ENCODE results near the gene ATG10. TPM values are rescaled to one million over a fixed set of nuclear protein-coding genes. Genes with fewer than 3 reads are reported as not detected.
"Not testable (repeated sequence)": the region's sequence is repeated elsewhere in the genome, so short reads cannot be mapped to it uniquely, and the experiment has no call there.

Gene ATG10
- total RNA-seq, 2 experiments from 2014 or later, result 7.2 to 8.0 TPM

- no peak for DNase-seq
- Mint-ChIP-seq H3K4me1 (ENCODE audit: low read depth) (no peaks in the 10 kb centered on the region), H3K27ac (no peak overlapping the region), H3K36me3 (ENCODE audit: low read depth) (peaks cover 30% of the 10 kb centered on the region), H3K27me3 (ENCODE audit: low read depth) (no peaks in the 10 kb centered on the region), H3K4me3 (no peak overlapping the region), H3K9me3 (peaks cover 4% of the 10 kb centered on the region)
- CTCF ChIA-PET, result no interaction called here
- intact Hi-C loops (cut with micrococcal nuclease), result no loop called here
Measured at GRCh38 chr5:81986126-81986525, 14.3 kb downstream of the ATG10 start.

- CTCF ChIA-PET, result no interaction called here
- intact Hi-C loops (cut with micrococcal nuclease), result no loop called here
- DNase-seq, result no peak
Measured at GRCh38 chr5:81989204-81989603, 17.4 kb downstream of the ATG10 start.

GRCh38 chr5:81994679-81995078 is 22.9 kb downstream of the ATG10 start:
- H3K27me3 Mint-ChIP-seq (ENCODE audit: low read depth), result no peaks in the 10 kb centered on the region
- peaks cover 9% of the 10 kb centered on the region for H3K9me3 Mint-ChIP-seq
- peaks cover 4% of the 10 kb centered on the region for H3K4me1 Mint-ChIP-seq (ENCODE audit: low read depth)
- H3K36me3 Mint-ChIP-seq (ENCODE audit: low read depth), result peaks cover 42% of the 10 kb centered on the region
- no peak overlapping the region for H3K27ac Mint-ChIP-seq
- DNase-seq, result no peak
- intact Hi-C loops (cut with micrococcal nuclease), result no loop called here
- no peak overlapping the region for H3K4me3 Mint-ChIP-seq
- CTCF ChIA-PET, result no interaction called here

More at GRCh38 chr5:81989204-81989603, 17.4 kb downstream of the ATG10 start:
- H3K4me3 Mint-ChIP-seq, result no peak overlapping the region
- H3K4me1 Mint-ChIP-seq (ENCODE audit: low read depth), result peaks cover under 1% of the 10 kb centered on the region
- H3K9me3 Mint-ChIP-seq, result peaks cover 4% of the 10 kb centered on the region
- no peaks in the 10 kb centered on the region for H3K27me3 Mint-ChIP-seq (ENCODE audit: low read depth)
- H3K27ac Mint-ChIP-seq, result no peak overlapping the region
- peaks cover 27% of the 10 kb centered on the region for H3K36me3 Mint-ChIP-seq (ENCODE audit: low read depth)

- CTCF ChIA-PET, result no interaction called here
- H3K36me3 Mint-ChIP-seq (ENCODE audit: low read depth), result peaks cover 49% of the 10 kb centered on the region
Measured at GRCh38 chr5:81995407-81995806, 23.6 kb downstream of the ATG10 start.

GRCh38 chr5:82004511-82004910 is 32.7 kb downstream of the ATG10 start:
- DNase-seq, result no peak
- Mint-ChIP-seq H3K27ac (no peak overlapping the region), H3K36me3 (ENCODE audit: low read depth) (peaks cover 10% of the 10 kb centered on the region), H3K4me3 (no peak overlapping the region), H3K4me1 (ENCODE audit: low read depth) (no peaks in the 10 kb centered on the region), H3K9me3 (peaks cover 9% of the 10 kb centered on the region), H3K27me3 (ENCODE audit: low read depth) (no peaks in the 10 kb centered on the region)
- CTCF ChIA-PET, result no interaction called here
- intact Hi-C loops (cut with micrococcal nuclease), result no loop called here

More at GRCh38 chr5:81995407-81995806, 23.6 kb downstream of the ATG10 start:
- H3K4me3 Mint-ChIP-seq, result no peak overlapping the region
- H3K4me1 Mint-ChIP-seq (ENCODE audit: low read depth), result peaks cover 4% of the 10 kb centered on the region
- intact Hi-C loops (cut with micrococcal nuclease), result no loop called here
- H3K27me3 Mint-ChIP-seq (ENCODE audit: low read depth), result no peaks in the 10 kb centered on the region
- no peak overlapping the region for H3K27ac Mint-ChIP-seq
- peaks cover 14% of the 10 kb centered on the region for H3K9me3 Mint-ChIP-seq
- DNase-seq, result no peak

- H3K4me1 Mint-ChIP-seq (ENCODE audit: low read depth); intact Hi-C loops (cut with micrococcal nuclease); DNase-seq; H3K4me3 Mint-ChIP-seq; H3K27me3 Mint-ChIP-seq (ENCODE audit: low read depth); H3K9me3 Mint-ChIP-seq; H3K27ac Mint-ChIP-seq: not testable (repeated sequence)
- H3K36me3 Mint-ChIP-seq (ENCODE audit: low read depth), result peaks cover 14% of the 10 kb centered on the region
- CTCF ChIA-PET, result interaction anchor here (0.6 kb wide), 1 partner anchor 34 kb away, joined by 4 read pairs; no protein-coding TSS in a partner anchor
Measured at GRCh38 chr5:82009869-82010268, 38.0 kb downstream of the ATG10 start.

- intact Hi-C loops (cut with micrococcal nuclease), result no loop called here
- CTCF ChIA-PET, result interaction anchor here (0.6 kb wide), 1 partner anchor 35 kb away, joined by 4 read pairs; no protein-coding TSS in a partner anchor
- DNase-seq, result no peak
- H3K27ac Mint-ChIP-seq, result no peak overlapping the region
- H3K4me3 Mint-ChIP-seq, result no peak overlapping the region
- no peaks in the 10 kb centered on the region for H3K4me1 Mint-ChIP-seq (ENCODE audit: low read depth)
- H3K36me3 Mint-ChIP-seq (ENCODE audit: low read depth), result peaks cover 20% of the 10 kb centered on the region
- peaks cover 3% of the 10 kb centered on the region for H3K9me3 Mint-ChIP-seq
- H3K27me3 Mint-ChIP-seq (ENCODE audit: low read depth), result no peaks in the 10 kb centered on the region
Measured at GRCh38 chr5:82010696-82011095, 38.9 kb downstream of the ATG10 start.

- no peak overlapping the region for H3K27ac Mint-ChIP-seq
- intact Hi-C loops (cut with micrococcal nuclease), result no loop called here
- H3K4me1 Mint-ChIP-seq (ENCODE audit: low read depth), result no peaks in the 10 kb centered on the region
- CTCF ChIA-PET, result no interaction called here
- no peak overlapping the region for H3K4me3 Mint-ChIP-seq
- peaks cover 28% of the 10 kb centered on the region for H3K36me3 Mint-ChIP-seq (ENCODE audit: low read depth)
- H3K27me3 Mint-ChIP-seq (ENCODE audit: low read depth), result no peaks in the 10 kb centered on the region
- no peak for DNase-seq
- peaks cover 9% of the 10 kb centered on the region for H3K9me3 Mint-ChIP-seq
Measured at GRCh38 chr5:82011761-82012160, 39.9 kb downstream of the ATG10 start.

GRCh38 chr5:82014644-82015043 is 42.8 kb downstream of the ATG10 start:
- DNase-seq; H3K27me3 Mint-ChIP-seq (ENCODE audit: low read depth); H3K9me3 Mint-ChIP-seq; H3K4me1 Mint-ChIP-seq (ENCODE audit: low read depth); intact Hi-C loops (cut with micrococcal nuclease); CTCF ChIA-PET; H3K27ac Mint-ChIP-seq; H3K4me3 Mint-ChIP-seq: not testable (repeated sequence)
- peaks cover 28% of the 10 kb centered on the region for H3K36me3 Mint-ChIP-seq (ENCODE audit: low read depth)

GRCh38 chr5:82018462-82018861 is 46.6 kb downstream of the ATG10 start:
- H3K27ac Mint-ChIP-seq, result no peak overlapping the region
- H3K27me3 Mint-ChIP-seq (ENCODE audit: low read depth), result no peaks in the 10 kb centered on the region
- intact Hi-C loops (cut with micrococcal nuclease), result no loop called here
- peaks cover 20% of the 10 kb centered on the region for H3K36me3 Mint-ChIP-seq (ENCODE audit: low read depth)
- peaks cover 9% of the 10 kb centered on the region for H3K9me3 Mint-ChIP-seq
- no peak overlapping the region for H3K4me3 Mint-ChIP-seq
- DNase-seq, result no peak
- H3K4me1 Mint-ChIP-seq (ENCODE audit: low read depth), result no peaks in the 10 kb centered on the region
- CTCF ChIA-PET, result no interaction called here

- intact Hi-C loops (cut with micrococcal nuclease), result no loop called here
- DNase-seq, result no peak
- Mint-ChIP-seq H3K36me3 (ENCODE audit: low read depth) (peaks cover 14% of the 10 kb centered on the region), H3K9me3 (peaks cover 9% of the 10 kb centered on the region), H3K4me3 (no peak overlapping the region), H3K4me1 (ENCODE audit: low read depth) (no peaks in the 10 kb centered on the region), H3K27ac (no peak overlapping the region), H3K27me3 (ENCODE audit: low read depth) (no peaks in the 10 kb centered on the region)
- CTCF ChIA-PET, result no interaction called here
Measured at GRCh38 chr5:82019342-82020138, 47.7 kb downstream of the ATG10 start.

- Mint-ChIP-seq H3K9me3 (no peaks in the 10 kb centered on the region), H3K27me3 (ENCODE audit: low read depth) (no peaks in the 10 kb centered on the region), H3K36me3 (ENCODE audit: low read depth) (no peaks in the 10 kb centered on the region), H3K27ac (no peak overlapping the region), H3K4me3 (no peak overlapping the region), H3K4me1 (ENCODE audit: low read depth) (no peaks in the 10 kb centered on the region)
- CTCF ChIA-PET, result no interaction called here
- no peak for DNase-seq
- intact Hi-C loops (cut with micrococcal nuclease), result no loop called here
Measured at GRCh38 chr5:82022499-82022898, 50.7 kb downstream of the ATG10 start.

GRCh38 chr5:82023644-82024043 is 51.8 kb downstream of the ATG10 start:
- CTCF ChIA-PET, result no interaction called here

More at GRCh38 chr5:82023644-82024043, 51.8 kb downstream of the ATG10 start:
- Mint-ChIP-seq H3K27ac (no peak overlapping the region), H3K9me3 (no peaks in the 10 kb centered on the region), H3K4me3 (no peak overlapping the region), H3K27me3 (ENCODE audit: low read depth) (no peaks in the 10 kb centered on the region), H3K4me1 (ENCODE audit: low read depth) (no peaks in the 10 kb centered on the region), H3K36me3 (ENCODE audit: low read depth) (no peaks in the 10 kb centered on the region)
- DNase-seq, result no peak
- intact Hi-C loops (cut with micrococcal nuclease), result no loop called here

Measured in activated naive CD4-positive, alpha-beta T cell treated with anti-CD3 and anti-CD28 coated beads for 36 hours (primary cell).